HG03280 (cell line): Measurements from ENCODE around the gene DND1.
"Not testable (repeated sequence)": the region's sequence is repeated elsewhere in the genome, so short reads cannot be mapped to it uniquely, and the experiment has no call there.

ENCODE experiments used
- ATAC-seq: cut with Tn5 transposase; IDR thresholded peaks from one replicate; pipeline ENCODE4 v1.9.1; 2021; ENCODE audit warnings: mild to moderate bottlenecking, moderate library complexity; ENCODE audit not compliant: unreplicated experiment

Gene DND1

GRCh38 chr5:140631831-140632365, 41.5 kb downstream of the DND1 start:
- ATAC-seq, result no peak

DNA sequence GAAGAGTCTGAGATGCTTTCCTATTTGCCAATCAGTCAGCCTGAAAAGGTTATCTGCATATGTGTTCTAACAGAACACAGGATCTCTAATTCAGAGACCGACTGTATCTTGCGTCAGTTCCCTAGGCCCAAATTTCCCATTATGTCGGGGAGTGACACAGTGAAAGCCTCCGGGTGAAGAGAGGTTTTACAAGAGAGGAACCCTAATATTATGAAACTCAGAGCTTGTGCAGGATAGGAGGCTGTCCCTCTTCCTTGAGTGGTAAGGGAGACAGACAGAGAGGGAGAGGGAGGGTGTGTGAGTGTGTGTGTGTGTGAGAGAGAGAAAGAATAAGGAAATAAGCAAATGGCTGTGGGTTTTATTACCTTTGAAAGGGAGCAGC, 42.3 kb downstream of the DND1 start:
- ATAC-seq, result no peak

- ATAC-seq, result no peak
Observed at GRCh38 chr5:140630292-140631035, 42.9 kb downstream of the DND1 start.

DNA sequence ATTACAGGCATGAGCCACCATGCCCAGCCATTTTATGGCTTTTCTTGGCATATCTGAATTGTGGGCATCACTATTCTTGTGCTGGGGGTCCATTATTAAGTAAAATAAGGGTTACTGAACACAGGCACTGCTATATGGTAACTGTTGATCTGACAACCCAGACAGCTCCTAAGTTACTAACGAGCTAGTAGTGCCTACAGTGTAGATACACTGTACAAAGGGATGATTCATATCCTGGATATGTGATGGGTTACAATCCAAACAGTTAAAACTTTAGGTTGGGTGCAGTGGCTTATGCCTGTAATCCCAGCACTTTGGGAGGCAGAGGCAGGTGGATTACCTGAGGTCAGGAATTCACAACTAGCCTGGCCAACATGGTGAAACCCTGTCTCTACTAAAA, 44.7 kb downstream of the DND1 start:
- no peak for ATAC-seq

- no peak for ATAC-seq
Observed at GRCh38 chr5:140627972-140628371, 45.4 kb downstream of the DND1 start.

DNA sequence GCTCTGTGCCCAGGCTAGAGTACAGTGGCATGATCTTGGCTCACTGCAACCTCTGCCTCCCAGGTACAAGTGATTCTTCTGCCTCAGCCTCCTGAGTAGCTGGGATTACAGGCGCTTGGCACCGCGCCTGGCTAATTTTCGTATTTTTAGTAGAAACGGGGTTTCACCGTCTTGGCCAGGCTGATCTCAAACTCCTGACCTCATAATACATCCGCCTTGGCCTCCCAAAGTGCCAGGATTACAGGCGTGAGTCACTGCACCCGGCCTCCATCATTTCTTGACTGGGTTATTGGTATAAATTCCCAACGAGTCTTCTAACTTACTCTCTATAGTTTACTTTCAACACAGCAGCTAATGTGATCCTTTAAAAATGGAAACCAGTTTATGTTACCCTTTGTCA, 48.5 kb downstream of the DND1 start:
- ATAC-seq, result not testable (repeated sequence)

DNA sequence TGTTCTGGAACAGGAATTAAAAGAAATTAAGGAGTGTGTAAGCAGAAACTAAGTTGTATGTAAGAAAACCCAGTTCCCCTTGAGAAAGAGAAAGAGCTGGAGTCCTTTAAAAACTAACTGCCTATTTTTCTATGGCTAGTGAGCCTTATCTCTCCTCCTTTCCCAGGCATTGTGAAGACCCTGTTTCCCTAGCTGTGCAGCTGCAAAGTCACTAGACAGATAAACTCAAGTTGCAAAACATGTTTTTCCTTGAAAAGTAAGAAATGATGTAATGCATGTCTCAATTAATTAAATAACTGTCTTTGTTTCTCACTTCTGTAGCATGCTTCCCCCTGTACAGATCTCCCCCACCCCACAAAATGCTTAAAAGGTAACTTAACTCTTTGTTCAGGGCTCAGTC, 50.3 kb downstream of the DND1 start:
- ATAC-seq, result not testable (repeated sequence)

- ATAC-seq, result no peak
Observed at GRCh38 chr5:140622301-140622700, 51.1 kb downstream of the DND1 start.
